Rectal smooth muscle tissue (tissue), 1 donor: ENCODE measurements around the gene ALOXE3.

Experiments
- H3K27ac ChIP-seq: one replicate; pipeline ENCODE4 v1.7.0; 2013; ENCODE audit warnings: low read depth, low read length, inconsistent platforms
- H3K27me3 ChIP-seq: one replicate; pipeline ENCODE4 v1.7.0; 2013; ENCODE audit warnings: low read length; ENCODE audit not compliant: control insufficient read depth, insufficient read depth
- H3K36me3 ChIP-seq: one replicate; pipeline ENCODE4 v1.7.0; 2013; ENCODE audit warnings: low read length; ENCODE audit not compliant: control insufficient read depth, insufficient read depth
- H3K4me1 ChIP-seq: one replicate; pipeline ENCODE4 v1.7.0; 2013; ENCODE audit warnings: low read length; ENCODE audit not compliant: control insufficient read depth, insufficient read depth
- H3K4me3 ChIP-seq: one replicate; pipeline ENCODE4 v1.7.0; 2013; ENCODE audit warnings: low read length
- H3K9ac ChIP-seq: one replicate; pipeline ENCODE4 v1.7.0; 2013; ENCODE audit warnings: low read length

ALOXE3 gene

GRCh38 chr17:8159459-8160223 is 41.3 kb upstream of the ALOXE3 start:
- H3K36me3 ChIP-seq = peaks cover 14% of the 10 kb centered on the region
- peak overlapping the region; percentile 98 for H3K27ac ChIP-seq
- H3K9ac ChIP-seq = peak overlapping the region; percentile 10
- H3K4me3 ChIP-seq = no peak overlapping the region
- no peaks in the 10 kb centered on the region for H3K27me3 ChIP-seq
- H3K4me1 ChIP-seq = peaks cover 39% of the 10 kb centered on the region

- H3K4me3 ChIP-seq = no peak overlapping the region
- H3K27me3 ChIP-seq = no peaks in the 10 kb centered on the region
- H3K4me1 ChIP-seq = peaks cover 38% of the 10 kb centered on the region
- H3K9ac ChIP-seq = no peak overlapping the region
- peaks cover 14% of the 10 kb centered on the region for H3K36me3 ChIP-seq
- H3K27ac ChIP-seq = peak overlapping the region; percentile 98
Measured at GRCh38 chr17:8159032-8159400, 40.7 kb upstream of the ALOXE3 start.

DNA sequence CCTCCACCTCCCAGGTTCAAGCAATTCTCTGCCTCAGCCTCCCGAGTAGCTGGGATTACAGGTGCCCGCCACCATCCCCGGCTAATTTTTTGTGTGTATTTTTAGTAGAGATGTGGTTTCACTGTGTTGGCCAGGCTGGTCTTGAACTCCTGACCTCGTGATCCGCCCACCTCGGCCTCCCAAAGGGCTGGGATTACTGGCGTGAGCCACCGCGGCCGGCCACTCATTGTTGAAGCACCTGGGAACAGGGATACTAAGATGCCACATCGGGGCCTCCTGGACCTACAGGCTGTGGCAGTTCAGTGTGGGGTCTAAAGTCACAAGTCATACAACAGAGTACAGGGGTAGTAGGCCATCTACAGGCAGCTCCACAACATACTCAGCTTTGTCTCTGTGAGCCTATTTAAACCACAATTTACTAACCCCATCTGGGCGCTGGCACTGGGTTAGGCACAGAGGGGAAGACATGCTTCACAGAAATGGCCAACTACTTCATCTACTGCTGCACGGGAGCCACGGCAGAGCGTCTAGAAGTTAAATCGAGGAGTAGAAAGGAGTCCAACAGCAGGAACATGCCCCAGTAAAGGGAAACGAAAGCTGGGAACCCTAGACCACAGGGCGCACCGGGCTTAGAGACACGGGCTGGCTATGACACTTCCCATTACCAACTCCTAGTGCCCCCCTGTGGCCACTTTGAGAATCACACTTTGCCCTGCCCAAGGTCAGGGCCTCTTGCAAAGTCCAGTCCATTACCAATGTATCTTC is 40.1 kb upstream of the ALOXE3 start:
- peak overlapping the region; percentile 7 for H3K4me3 ChIP-seq
- H3K36me3 ChIP-seq = peaks cover 14% of the 10 kb centered on the region
- H3K27me3 ChIP-seq = no peaks in the 10 kb centered on the region
- H3K27ac ChIP-seq = peak overlapping the region; percentile 98
- H3K9ac ChIP-seq = peak overlapping the region; percentile 1
- H3K4me1 ChIP-seq = peaks cover 34% of the 10 kb centered on the region

GRCh38 chr17:8156246-8156992 is 38.1 kb upstream of the ALOXE3 start:
- Histone ChIP-seq H3K9ac (peak overlapping the region; percentile 100), H3K27me3 (no peaks in the 10 kb centered on the region), H3K4me3 (peak overlapping the region; percentile 100), H3K27ac (peak overlapping the region; percentile 99), H3K36me3 (peaks cover 14% of the 10 kb centered on the region), H3K4me1 (peaks cover 35% of the 10 kb centered on the region)

DNA sequence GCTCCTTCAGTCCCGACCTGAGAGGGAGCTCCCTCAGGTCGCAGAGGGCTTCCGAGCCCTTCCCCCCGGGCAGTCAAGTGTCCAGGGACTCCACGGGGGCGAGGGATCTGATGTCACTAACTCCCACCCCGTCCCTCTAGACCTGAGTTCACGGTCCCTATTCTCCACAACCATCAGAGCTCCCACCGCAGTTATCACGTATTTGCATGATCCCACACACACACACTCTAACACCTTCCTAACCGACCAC is 37.6 kb upstream of the ALOXE3 start:
- Histone ChIP-seq H3K9ac (peak overlapping the region; percentile 100), H3K36me3 (peaks cover 12% of the 10 kb centered on the region), H3K27ac (peak overlapping the region; percentile 99), H3K4me1 (peaks cover 31% of the 10 kb centered on the region), H3K4me3 (peak overlapping the region; percentile 100), H3K27me3 (no peaks in the 10 kb centered on the region)

DNA sequence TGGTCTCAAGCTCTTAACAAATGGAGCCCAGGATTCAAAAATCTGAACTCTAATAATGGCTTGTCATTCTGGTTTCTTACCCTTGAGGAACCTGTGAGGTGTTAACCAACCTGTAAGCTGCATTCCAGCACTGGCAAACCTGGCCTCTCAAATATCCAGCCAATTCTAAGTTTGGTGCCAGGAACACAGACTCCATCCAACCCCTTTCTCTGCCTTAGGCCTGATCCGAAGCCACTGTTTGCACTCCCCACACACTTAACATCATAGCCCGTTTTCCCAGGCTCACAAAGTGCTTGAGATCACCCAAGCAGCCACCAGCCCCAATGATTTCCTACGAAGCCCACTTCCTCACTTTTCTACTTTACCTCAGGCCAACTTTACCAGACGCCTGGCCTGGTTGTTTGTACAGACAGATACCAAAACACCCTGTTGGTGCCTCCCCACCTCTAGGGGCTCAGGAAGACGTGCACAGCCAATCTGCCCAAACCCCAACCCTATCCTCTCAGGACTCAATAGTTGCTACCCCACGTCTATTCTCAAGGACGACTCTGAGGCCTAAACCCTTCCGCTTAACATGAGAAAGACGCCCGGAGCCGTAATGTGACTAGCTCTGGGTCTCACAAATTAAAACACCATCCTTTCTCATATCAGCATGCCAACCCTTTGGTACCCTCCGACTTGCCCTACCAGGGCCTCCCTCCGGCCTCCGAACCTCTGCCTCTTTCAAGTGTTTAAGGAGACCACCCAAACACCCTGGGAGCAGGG is 37.1 kb upstream of the ALOXE3 start:
- no peaks in the 10 kb centered on the region for H3K27me3 ChIP-seq
- H3K4me1 ChIP-seq = peaks cover 33% of the 10 kb centered on the region
- H3K27ac ChIP-seq = peak overlapping the region; percentile 99

GRCh38 chr17:8154608-8155155 is 36.4 kb upstream of the ALOXE3 start:
- Histone ChIP-seq H3K9ac (peak overlapping the region; percentile 100), H3K4me3 (peak overlapping the region; percentile 100), H3K4me1 (peaks cover 37% of the 10 kb centered on the region), H3K27me3 (no peaks in the 10 kb centered on the region), H3K36me3 (peaks cover 13% of the 10 kb centered on the region), H3K27ac (peak overlapping the region; percentile 99)

More for the DNA sequence above, 37.1 kb upstream of the ALOXE3 start:
- Histone ChIP-seq H3K36me3 (peaks cover 10% of the 10 kb centered on the region), H3K9ac (peak overlapping the region; percentile 100), H3K4me3 (peak overlapping the region; percentile 100)

DNA sequence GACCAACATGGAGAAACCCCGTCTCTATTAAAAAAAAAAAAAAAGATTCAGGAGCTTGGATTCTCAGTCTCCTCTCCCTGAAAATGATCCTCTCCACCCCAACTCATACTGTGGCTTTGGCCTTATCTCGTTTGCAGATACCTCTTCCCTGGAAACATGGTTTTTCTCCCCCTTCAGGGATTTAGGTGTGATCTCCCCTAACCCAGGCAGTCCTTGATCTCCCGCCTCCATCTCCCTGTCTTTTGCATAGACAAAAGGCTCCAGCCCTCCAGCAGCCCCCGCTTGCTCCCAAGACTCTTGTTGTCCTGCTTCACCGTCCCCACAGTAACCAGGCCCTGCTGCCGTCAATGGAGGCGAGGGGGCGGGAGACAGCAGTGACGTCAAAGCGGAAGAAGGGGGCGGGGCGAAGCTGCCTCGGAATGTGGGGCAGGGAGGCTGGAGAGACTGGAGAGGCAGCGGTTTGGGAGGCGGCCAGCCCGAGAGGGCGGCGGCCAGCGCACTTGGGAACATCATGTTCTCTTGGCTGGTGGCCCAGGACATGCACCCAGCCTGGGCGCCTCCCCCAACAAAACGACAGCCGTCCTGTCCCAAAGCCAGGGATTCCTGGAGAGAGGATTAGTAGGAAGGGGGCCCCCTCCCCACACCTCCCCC is 35.8 kb upstream of the ALOXE3 start:
- Histone ChIP-seq H3K36me3 (peaks cover 14% of the 10 kb centered on the region), H3K27ac (peak overlapping the region; percentile 99), H3K9ac (peak overlapping the region; percentile 100), H3K27me3 (no peaks in the 10 kb centered on the region), H3K4me3 (peak overlapping the region; percentile 100), H3K4me1 (peaks cover 37% of the 10 kb centered on the region)

DNA sequence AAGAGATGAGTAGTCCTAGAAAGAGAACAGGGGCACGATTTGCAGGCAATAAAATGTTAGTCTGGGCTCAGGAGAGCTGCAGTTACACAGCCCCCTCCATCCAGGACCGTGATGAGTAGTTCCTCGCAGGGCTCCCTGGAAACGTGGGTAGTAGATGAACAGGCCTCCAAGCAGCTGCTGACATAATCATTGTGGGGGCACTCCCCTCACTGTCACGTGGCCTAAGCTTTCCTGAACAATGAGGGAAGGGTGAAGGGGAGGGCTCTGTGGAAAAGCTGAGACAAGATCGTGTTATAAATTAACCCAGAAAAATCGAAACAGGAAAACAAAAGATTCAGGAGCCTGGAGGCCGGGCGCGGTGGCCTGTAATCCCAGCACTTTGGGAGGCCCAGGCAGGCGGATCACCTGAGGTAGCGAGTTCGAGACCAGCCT is 35.2 kb upstream of the ALOXE3 start:
- Histone ChIP-seq H3K27me3 (no peaks in the 10 kb centered on the region), H3K4me1 (peaks cover 35% of the 10 kb centered on the region), H3K9ac (peak overlapping the region; percentile 38), H3K27ac (peak overlapping the region; percentile 99), H3K36me3 (peaks cover 16% of the 10 kb centered on the region), H3K4me3 (peak overlapping the region; percentile 70)

DNA sequence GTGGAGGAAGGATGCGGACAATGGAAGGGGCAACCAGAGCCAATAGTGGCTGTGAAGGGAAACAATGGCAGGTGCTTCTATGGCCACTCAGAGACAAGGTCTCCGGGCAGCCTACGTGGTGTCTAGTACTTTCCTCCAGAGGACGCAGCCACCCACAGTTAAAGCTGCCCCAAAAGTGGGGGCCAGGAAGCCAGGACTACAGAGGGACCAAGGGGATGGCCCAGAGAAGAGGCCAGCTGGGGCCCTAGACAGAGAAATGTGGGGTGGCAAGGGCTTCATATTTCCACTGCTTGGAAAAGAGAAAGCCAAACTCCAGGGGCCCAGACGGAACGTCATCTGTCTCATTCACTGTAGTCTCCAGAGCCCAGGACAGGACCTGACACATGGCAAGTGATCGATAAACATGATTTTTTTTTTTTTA is 34.7 kb upstream of the ALOXE3 start:
- Histone ChIP-seq H3K27ac (peak overlapping the region; percentile 99), H3K4me1 (peaks cover 34% of the 10 kb centered on the region), H3K9ac (peak overlapping the region; percentile 35), H3K36me3 (peaks cover 21% of the 10 kb centered on the region), H3K4me3 (peak overlapping the region; percentile 68), H3K27me3 (no peaks in the 10 kb centered on the region)

DNA sequence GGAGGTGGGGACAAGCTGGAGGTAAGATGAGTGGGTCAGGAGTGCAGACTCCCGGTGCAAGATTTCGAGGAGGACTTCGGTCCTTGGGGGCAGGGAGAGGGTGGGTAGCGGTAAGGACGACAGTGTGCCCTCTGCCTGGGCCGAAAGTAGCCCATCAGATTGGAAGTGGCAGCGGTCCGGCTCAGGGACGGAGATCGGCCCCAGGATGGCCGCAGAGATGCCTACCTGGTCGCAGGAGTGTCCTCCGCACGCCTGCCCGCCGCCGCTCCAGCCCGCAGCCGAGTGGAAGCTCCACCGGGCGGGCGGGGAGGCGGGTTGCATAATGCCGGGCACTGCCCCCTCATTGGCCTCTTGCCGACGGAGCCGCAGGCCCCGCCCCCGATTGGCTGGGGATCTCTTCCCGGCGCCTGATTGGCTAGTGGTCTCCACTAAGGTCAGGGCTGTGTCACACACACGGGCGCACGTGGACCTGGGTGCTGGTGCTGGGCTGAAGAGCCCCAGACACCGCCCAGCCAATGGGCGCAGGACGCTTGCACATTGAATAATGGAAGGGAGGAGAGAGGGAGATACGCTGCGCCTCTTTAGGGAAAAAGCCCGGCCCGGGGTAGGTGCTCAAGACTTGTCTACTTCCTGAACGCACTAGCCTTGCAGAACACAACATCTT is 33.9 kb upstream of the ALOXE3 start, which contains the start of gene PER1:
Gene PER1 (minus strand): TSS at position 293 of the 664 bp plus-strand sequence. CDS start 1,698 bp downstream, outside the sequence.
- Histone ChIP-seq H3K36me3 (peaks cover 29% of the 10 kb centered on the region), H3K4me1 (peaks cover 34% of the 10 kb centered on the region), H3K4me3 (peak within 1 kb of the TSS; percentile 89), H3K9ac (peak within 1 kb of the TSS; percentile 97), H3K27ac (peak within 1 kb of the TSS; percentile 99), H3K27me3 (no peaks in the 10 kb centered on the region)
